ENCODE data around the gene MBTD1. TPM values are rescaled to one million over a fixed set of nuclear protein-coding genes. Genes with fewer than 3 reads are reported as not detected.

The MBTD1 gene
- total and polyA plus RNA-seq, 2 experiments from 2014 or later: 19.1 to 63.9 TPM

- H3K27me3 Mint-ChIP-seq (ENCODE audit: insufficient read depth, low read depth, poor library complexity): peaks cover 3% of the 10 kb centered on the region
- H4K20me1 ChIP-seq (replicated peaks; ENCODE audit: insufficient read depth): peaks cover 19% of the 10 kb centered on the region; the same call in 1 of the 2 replicates
- no peak overlapping the region for H3K4me3 Mint-ChIP-seq
- ATAC-seq (no peak), DNase-seq (ENCODE audit: low spot score) (no peak)
- TF ChIP-seq, protein P1, sequence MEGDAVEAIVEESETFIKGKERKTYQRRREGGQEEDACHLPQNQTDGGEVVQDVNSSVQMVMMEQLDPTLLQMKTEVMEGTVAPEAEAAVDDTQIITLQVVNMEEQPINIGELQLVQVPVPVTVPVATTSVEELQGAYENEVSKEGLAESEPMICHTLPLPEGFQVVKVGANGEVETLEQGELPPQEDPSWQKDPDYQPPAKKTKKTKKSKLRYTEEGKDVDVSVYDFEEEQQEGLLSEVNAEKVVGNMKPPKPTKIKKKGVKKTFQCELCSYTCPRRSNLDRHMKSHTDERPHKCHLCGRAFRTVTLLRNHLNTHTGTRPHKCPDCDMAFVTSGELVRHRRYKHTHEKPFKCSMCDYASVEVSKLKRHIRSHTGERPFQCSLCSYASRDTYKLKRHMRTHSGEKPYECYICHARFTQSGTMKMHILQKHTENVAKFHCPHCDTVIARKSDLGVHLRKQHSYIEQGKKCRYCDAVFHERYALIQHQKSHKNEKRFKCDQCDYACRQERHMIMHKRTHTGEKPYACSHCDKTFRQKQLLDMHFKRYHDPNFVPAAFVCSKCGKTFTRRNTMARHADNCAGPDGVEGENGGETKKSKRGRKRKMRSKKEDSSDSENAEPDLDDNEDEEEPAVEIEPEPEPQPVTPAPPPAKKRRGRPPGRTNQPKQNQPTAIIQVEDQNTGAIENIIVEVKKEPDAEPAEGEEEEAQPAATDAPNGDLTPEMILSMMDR (conservative IDR thresholded peaks at IDR 0.05; ENCODE audit: low read depth in 2 of 2): no peak
- TF ChIP-seq ZNF114 (CRISPR knock-in tag; IDR thresholded peaks at IDR 0.05) (no peak), EZH2phosphoT487 (IDR thresholded peaks at IDR 0.05; ENCODE audit: unreplicated experiment) (no peak), NANOG (IDR thresholded peaks at IDR 0.05; ENCODE audit: borderline replicate concordance) (no peak), ZNF331 (CRISPR knock-in tag; IDR thresholded peaks at IDR 0.05; ENCODE audit: low read depth) (no peak), POLR2AphosphoS5 (IDR thresholded peaks at IDR 0.05; ENCODE audit: low read depth) (no peak), STAT1 (IDR thresholded peaks at IDR 0.05; ENCODE audit: unreplicated experiment) (no peak), CREB1 (CRISPR knock-in tag; IDR thresholded peaks at IDR 0.05; ENCODE audit: low read depth) (no peak), EZH2 (IDR thresholded peaks at IDR 0.05; ENCODE audit: low read depth, unreplicated experiment) (no peak), JUNB (IDR thresholded peaks at IDR 0.05; ENCODE audit: unreplicated experiment) (no peak), ZNF462 (CRISPR knock-in tag; IDR thresholded peaks at IDR 0.05) (no peak)
- TF ChIP-seq, protein P2, sequence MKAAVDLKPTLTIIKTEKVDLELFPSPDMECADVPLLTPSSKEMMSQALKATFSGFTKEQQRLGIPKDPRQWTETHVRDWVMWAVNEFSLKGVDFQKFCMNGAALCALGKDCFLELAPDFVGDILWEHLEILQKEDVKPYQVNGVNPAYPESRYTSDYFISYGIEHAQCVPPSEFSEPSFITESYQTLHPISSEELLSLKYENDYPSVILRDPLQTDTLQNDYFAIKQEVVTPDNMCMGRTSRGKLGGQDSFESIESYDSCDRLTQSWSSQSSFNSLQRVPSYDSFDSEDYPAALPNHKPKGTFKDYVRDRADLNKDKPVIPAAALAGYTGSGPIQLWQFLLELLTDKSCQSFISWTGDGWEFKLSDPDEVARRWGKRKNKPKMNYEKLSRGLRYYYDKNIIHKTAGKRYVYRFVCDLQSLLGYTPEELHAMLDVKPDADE (IDR thresholded peaks at IDR 0.05): no peak
- TF ChIP-seq, protein P3, sequence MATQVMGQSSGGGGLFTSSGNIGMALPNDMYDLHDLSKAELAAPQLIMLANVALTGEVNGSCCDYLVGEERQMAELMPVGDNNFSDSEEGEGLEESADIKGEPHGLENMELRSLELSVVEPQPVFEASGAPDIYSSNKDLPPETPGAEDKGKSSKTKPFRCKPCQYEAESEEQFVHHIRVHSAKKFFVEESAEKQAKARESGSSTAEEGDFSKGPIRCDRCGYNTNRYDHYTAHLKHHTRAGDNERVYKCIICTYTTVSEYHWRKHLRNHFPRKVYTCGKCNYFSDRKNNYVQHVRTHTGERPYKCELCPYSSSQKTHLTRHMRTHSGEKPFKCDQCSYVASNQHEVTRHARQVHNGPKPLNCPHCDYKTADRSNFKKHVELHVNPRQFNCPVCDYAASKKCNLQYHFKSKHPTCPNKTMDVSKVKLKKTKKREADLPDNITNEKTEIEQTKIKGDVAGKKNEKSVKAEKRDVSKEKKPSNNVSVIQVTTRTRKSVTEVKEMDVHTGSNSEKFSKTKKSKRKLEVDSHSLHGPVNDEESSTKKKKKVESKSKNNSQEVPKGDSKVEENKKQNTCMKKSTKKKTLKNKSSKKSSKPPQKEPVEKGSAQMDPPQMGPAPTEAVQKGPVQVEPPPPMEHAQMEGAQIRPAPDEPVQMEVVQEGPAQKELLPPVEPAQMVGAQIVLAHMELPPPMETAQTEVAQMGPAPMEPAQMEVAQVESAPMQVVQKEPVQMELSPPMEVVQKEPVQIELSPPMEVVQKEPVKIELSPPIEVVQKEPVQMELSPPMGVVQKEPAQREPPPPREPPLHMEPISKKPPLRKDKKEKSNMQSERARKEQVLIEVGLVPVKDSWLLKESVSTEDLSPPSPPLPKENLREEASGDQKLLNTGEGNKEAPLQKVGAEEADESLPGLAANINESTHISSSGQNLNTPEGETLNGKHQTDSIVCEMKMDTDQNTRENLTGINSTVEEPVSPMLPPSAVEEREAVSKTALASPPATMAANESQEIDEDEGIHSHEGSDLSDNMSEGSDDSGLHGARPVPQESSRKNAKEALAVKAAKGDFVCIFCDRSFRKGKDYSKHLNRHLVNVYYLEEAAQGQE (IDR thresholded peaks at IDR 0.05; ENCODE audit: unreplicated experiment): no peak
- H2AFZ ChIP-seq: no peak overlapping the region
- H3K27me3 ChIP-seq (ENCODE audit: insufficient read depth): no peaks in the 10 kb centered on the region
- H3K9me2 ChIP-seq (ENCODE audit: insufficient read depth): no peaks in the 10 kb centered on the region
- H3K4me3 ChIP-seq: no peak overlapping the region
- H3K79me2 ChIP-seq (replicated peaks; ENCODE audit: insufficient read depth): peaks cover 82% of the 10 kb centered on the region
- no peak overlapping the region for H3K27ac ChIP-seq (ENCODE audit: low read depth)
- no peaks in the 10 kb centered on the region for H3K4me1 ChIP-seq (ENCODE audit: insufficient read depth)
- no peaks in the 10 kb centered on the region for H3K4me1 Mint-ChIP-seq
- H3K9me3 Mint-ChIP-seq: no peaks in the 10 kb centered on the region
- H3K36me3 ChIP-seq (ENCODE audit: insufficient read depth): no peaks in the 10 kb centered on the region
- H3K27ac Mint-ChIP-seq: no peak overlapping the region
- peaks cover 14% of the 10 kb centered on the region; the same call in 2 of the 3 replicates for H3K36me3 Mint-ChIP-seq (ENCODE audit: low read depth)
- no peak overlapping the region for H3K4me2 ChIP-seq
- no peaks in the 10 kb centered on the region for H3F3A ChIP-seq (replicated peaks; ENCODE audit: low read depth)
Measured at GRCh38 chr17:51245535-51245934, 14.3 kb downstream of the MBTD1 start.
